ENCODE results near the gene CEP41. TPM values are rescaled to one million over a fixed set of nuclear protein-coding genes. Genes with fewer than 3 reads are reported as not detected.

CEP41 gene
- total and polyA plus RNA-seq, 10 of the 15 experiments (the other 5 are each of a cell fraction or from before 2014, with no cell fraction given): 11.4 to 43.0 (median 24.7) TPM

DNA sequence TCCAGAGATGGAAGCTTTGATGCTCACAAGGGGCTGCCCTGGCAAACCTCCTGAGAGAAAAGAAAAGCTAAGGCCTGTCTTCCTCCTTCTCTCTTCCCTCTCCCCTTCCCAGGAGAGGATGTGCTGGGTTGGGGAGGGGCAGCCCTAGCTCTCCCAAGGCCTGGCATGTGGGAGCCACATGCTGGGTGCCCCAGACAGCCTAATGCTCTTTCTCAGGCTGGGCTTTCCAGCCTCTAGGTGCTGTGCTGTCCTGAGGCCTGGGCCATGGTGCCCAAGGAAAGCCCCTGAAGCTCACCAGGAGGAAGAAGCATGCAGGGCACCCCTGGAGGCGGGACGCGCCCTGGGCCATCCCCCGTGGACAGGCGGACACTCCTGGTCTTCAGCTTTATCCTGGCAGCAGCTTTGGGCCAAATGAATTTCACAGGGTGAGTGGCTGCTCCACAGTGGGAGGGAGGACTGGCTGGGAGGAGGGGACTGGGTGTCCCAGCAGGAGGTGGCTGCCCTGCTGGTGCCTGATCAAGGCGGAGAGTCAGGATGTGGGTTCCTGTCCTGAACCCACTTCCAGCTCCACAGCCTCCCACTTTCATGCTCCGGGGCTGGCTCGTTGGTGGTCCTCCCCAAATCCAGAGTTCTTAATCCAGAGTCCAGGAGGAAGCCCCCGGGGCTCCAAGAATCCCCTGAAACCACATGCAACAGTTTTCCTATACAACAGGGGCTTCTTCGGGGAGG lies 94.5 kb downstream of the CEP41 start (continued):
- TF ChIP-seq, protein P1, sequence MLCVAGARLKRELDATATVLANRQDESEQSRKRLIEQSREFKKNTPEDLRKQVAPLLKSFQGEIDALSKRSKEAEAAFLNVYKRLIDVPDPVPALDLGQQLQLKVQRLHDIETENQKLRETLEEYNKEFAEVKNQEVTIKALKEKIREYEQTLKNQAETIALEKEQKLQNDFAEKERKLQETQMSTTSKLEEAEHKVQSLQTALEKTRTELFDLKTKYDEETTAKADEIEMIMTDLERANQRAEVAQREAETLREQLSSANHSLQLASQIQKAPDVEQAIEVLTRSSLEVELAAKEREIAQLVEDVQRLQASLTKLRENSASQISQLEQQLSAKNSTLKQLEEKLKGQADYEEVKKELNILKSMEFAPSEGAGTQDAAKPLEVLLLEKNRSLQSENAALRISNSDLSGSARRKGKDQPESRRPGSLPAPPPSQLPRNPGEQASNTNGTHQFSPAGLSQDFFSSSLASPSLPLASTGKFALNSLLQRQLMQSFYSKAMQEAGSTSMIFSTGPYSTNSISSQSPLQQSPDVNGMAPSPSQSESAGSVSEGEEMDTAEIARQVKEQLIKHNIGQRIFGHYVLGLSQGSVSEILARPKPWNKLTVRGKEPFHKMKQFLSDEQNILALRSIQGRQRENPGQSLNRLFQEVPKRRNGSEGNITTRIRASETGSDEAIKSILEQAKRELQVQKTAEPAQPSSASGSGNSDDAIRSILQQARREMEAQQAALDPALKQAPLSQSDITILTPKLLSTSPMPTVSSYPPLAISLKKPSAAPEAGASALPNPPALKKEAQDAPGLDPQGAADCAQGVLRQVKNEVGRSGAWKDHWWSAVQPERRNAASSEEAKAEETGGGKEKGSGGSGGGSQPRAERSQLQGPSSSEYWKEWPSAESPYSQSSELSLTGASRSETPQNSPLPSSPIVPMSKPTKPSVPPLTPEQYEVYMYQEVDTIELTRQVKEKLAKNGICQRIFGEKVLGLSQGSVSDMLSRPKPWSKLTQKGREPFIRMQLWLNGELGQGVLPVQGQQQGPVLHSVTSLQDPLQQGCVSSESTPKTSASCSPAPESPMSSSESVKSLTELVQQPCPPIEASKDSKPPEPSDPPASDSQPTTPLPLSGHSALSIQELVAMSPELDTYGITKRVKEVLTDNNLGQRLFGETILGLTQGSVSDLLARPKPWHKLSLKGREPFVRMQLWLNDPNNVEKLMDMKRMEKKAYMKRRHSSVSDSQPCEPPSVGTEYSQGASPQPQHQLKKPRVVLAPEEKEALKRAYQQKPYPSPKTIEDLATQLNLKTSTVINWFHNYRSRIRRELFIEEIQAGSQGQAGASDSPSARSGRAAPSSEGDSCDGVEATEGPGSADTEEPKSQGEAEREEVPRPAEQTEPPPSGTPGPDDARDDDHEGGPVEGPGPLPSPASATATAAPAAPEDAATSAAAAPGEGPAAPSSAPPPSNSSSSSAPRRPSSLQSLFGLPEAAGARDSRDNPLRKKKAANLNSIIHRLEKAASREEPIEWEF (IDR thresholded peaks at IDR 0.05; ENCODE audit: insufficient replicate concordance, low read depth, low read length): no peak
- no peak for TF ChIP-seq ETV6 (conservative IDR thresholded peaks at IDR 0.05 in 1 of 2, IDR thresholded peaks at IDR 0.05 in 1 of 2; ENCODE audit: borderline replicate concordance in 1 of 2, low read depth in 1 of 2)
- TF ChIP-seq MTA2 (IDR thresholded peaks at IDR 0.05; ENCODE audit: low read depth): no peak
- TF ChIP-seq ASH2L (IDR thresholded peaks at IDR 0.05; ENCODE audit: borderline replicate concordance, low read depth): no peak
- no peak for TF ChIP-seq HDGF (IDR thresholded peaks at IDR 0.05)
- TF ChIP-seq EGR1 (IDR thresholded peaks at IDR 0.05; ENCODE audit: borderline replicate concordance in 1 of 2, low read depth in 2 of 2, low read length in 2 of 2): no peak

Data from GM12878 (cell line).